Transverse colon (tissue), 4 donors: ENCODE measurements around the gene NUP85.
A peak's percentile ranks its signal among the peaks of the same experiment; 100 is the strongest.

ENCODE experiments used
- CTCF ChIP-seq, 5 experiments: fragments of 200-600 bp in 3 of 5; fragments of 450-650 bp in 2 of 5; sonication (generic) in 3 of 5; IDR thresholded peaks; 1 replicate in 2 of 5; 2 replicates in 3 of 5; pipeline ENCODE4 v1.5.1; 2016 to 2017; ENCODE audit warnings: antibody characterized with exemption in 5 of 5, inconsistent platforms in 3 of 5, mild to moderate bottlenecking in 2 of 5, moderate library complexity in 1 of 5
- EP300 ChIP-seq: sonication (generic); formaldehyde crosslinking; IDR thresholded peaks from one replicate; pipeline ENCODE4 v1.6.1; 2017; ENCODE audit warnings: antibody characterized with exemption, low read depth
- POLR2A ChIP-seq: fragments of 450-650 bp; IDR thresholded peaks from one replicate; pipeline ENCODE4 v1.6.1; 2016; ENCODE audit warnings: antibody characterized with exemption, mild to moderate bottlenecking, moderate library complexity
- POLR2AphosphoS5 ChIP-seq, 3 donors: sonication (generic); formaldehyde crosslinking; IDR thresholded peaks; one replicate each; pipeline ENCODE4 v1.6.1; 2016; ENCODE audit warnings: antibody characterized with exemption in 3 of 3

DNA sequence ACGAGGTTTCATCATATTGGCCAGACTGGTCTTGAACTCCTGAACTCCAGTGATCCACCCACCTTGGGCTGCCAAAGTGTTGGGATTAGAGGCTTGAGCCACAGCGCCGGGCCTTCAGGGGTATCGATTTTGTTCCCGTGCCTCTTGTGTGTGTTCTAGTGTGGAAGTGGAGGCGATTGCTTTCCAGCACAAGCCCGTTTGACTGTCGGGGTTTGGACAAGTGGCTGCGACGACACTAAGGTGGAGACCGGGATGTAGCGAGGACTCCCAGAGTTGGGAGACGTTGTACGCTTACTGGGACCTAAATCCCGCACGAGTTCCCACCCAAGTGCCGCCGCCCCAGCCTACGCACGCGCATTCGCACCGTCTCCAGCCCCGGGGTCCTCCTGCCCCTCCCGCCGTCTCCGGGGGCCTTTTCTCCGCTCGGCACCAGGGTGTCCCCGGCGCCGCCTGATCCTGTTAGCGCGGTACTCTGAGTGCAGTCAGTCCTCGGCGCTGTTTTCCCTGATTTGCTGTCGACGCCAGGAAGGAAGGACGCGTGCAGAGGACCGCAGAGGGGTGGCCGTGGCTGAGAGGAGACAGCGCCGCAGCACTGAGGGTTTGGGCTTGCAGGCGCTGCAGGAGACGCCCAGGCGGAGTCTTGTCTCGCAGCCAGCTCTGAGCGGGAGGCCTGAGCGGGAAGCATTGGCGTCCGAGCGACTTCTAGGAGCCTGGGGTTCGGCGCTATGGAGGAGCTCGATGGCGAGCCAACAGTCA, at the start of gene NUP85:
- peak; percentile 61 to 83 (median 74) for TF ChIP-seq POLR2AphosphoS5 (IDR thresholded peaks at IDR 0.05)
- TF ChIP-seq CTCF (IDR thresholded peaks at IDR 0.05) = no peak
- peak; percentile 74 for TF ChIP-seq POLR2A
- TF ChIP-seq EP300 = no peak
